ENCODE data around the gene KMT5B.

The KMT5B gene

DNA sequence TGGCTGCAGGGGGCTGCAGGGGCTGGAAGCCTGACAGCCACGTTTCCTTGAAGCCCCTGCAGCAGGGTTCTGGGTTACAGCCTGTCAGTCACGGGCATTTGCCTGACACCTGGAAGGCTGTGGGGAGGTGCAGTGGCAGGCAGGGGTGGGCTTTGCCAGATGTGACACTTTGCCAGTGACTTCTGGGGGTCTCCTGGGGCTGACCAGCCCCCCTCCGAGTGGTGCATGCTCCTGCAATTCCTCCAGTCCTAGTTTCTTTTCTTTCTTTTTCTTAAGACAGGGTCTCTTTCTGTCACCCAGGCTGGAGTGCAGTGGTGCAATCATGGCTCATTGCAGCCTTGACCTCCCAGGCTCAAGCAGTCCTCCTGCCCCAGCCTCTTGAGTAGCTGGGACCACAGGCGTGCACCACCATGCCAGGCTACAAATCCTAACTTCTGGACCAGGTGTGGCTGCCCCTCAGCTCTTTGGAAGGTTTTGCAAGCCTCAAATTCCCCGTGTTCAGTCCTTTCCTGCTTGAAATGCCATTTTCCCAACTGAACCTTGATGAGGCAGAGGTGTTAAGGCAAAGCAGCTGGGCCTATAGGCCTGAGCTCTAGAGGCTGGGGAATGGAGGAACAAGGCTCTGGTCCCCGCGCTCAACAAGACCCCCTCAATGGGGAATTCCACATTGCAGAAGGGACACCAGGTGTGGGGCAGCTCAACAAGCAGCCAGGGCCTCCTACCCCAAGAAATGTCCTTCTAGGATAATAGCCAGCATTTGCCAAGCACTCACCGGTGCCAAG, 71.7 kb downstream of the KMT5B start:
- DNase-seq (ENCODE audit: low read depth): no peak
- no peak overlapping the region for H3K4me3 ChIP-seq (ENCODE audit: low read depth, low read length)
- TF ChIP-seq, protein P1, sequence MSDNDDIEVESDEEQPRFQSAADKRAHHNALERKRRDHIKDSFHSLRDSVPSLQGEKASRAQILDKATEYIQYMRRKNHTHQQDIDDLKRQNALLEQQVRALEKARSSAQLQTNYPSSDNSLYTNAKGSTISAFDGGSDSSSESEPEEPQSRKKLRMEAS (IDR thresholded peaks at IDR 0.05; ENCODE audit: low read depth, low read length): no peak
- TF ChIP-seq, protein P2, sequence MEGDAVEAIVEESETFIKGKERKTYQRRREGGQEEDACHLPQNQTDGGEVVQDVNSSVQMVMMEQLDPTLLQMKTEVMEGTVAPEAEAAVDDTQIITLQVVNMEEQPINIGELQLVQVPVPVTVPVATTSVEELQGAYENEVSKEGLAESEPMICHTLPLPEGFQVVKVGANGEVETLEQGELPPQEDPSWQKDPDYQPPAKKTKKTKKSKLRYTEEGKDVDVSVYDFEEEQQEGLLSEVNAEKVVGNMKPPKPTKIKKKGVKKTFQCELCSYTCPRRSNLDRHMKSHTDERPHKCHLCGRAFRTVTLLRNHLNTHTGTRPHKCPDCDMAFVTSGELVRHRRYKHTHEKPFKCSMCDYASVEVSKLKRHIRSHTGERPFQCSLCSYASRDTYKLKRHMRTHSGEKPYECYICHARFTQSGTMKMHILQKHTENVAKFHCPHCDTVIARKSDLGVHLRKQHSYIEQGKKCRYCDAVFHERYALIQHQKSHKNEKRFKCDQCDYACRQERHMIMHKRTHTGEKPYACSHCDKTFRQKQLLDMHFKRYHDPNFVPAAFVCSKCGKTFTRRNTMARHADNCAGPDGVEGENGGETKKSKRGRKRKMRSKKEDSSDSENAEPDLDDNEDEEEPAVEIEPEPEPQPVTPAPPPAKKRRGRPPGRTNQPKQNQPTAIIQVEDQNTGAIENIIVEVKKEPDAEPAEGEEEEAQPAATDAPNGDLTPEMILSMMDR (IDR thresholded peaks at IDR 0.05; ENCODE audit: low read depth, low read length): no peak
- TF ChIP-seq POLR2A (IDR thresholded peaks at IDR 0.05; ENCODE audit: extremely low read depth, insufficient read length): no peak
- TF ChIP-seq MYC (IDR thresholded peaks at IDR 0.05; ENCODE audit: low read depth, low read length): no peak

DNA sequence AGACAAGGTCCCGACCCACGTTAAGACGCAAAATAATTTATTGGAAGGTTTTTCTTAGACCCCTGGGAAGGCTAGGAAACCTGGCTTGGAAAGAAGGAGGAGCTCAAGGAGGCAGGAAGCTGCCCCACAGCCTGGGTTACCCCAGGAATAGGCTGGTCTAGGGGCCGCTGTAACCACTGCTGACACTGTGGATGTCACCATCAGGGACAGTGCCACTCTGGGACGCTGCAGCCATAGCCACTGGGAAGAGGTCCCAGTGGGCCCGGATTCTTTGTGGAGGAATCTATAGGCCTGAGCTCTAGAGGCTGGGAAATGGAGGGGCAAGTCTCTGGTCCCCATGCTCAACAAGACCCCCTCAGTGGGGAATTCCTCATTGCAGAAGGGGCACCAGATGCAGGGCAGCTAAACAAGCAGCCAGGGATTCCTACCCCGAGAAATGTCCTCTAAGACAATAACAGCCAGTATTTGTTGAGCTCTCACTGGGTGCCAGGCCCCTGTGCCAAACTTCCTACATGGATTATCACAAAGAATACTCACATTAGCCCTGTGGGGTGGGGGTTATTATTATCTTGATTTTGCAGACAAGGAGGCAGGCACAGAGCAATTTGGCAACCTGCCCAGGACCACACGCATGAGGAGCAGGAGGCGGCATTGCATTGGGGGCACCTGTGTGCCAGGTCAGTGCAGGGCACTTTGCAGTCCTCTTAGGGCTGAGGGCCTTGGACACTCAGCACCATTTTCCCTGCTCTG, 72.4 kb downstream of the KMT5B start:
- H3K4me3 ChIP-seq (ENCODE audit: low read depth, low read length): no peak overlapping the region
- no peak for DNase-seq (ENCODE audit: low read depth)

DNA sequence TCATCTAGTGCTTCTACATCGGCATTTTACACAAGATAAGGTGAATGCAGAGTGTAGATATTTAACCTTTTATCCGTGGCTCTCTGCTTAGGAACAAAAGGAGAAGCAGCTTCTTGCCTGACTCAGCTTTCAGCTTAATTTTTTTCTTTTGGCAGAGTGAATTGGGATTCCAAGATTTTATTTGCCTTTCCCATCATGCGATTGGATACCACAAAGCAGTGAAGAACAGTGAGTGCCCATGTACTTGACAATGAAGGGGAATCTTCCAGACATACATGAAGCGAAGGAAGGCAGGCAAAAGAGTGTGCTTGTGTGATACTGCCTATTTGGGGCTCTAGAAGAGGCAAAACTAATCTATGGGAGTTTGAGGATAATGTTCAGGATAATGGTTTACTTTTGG, 74.9 kb downstream of the KMT5B start:
- TF ChIP-seq MYC (IDR thresholded peaks at IDR 0.05; ENCODE audit: low read depth, low read length): no peak
- TF ChIP-seq, protein P2 (IDR thresholded peaks at IDR 0.05; ENCODE audit: low read depth, low read length): no peak
- TF ChIP-seq, protein P1 (IDR thresholded peaks at IDR 0.05; ENCODE audit: low read depth, low read length): no peak
- TF ChIP-seq POLR2A (IDR thresholded peaks at IDR 0.05; ENCODE audit: extremely low read depth, insufficient read length): no peak
- no peak overlapping the region for H3K4me3 ChIP-seq (ENCODE audit: low read depth, low read length)
- DNase-seq (ENCODE audit: low read depth): no peak

More for the DNA sequence above, 72.4 kb downstream of the KMT5B start:
- TF ChIP-seq, protein P2 (IDR thresholded peaks at IDR 0.05; ENCODE audit: low read depth, low read length): no peak
- no peak for TF ChIP-seq MYC (IDR thresholded peaks at IDR 0.05; ENCODE audit: low read depth, low read length)
- no peak for TF ChIP-seq POLR2A (IDR thresholded peaks at IDR 0.05; ENCODE audit: extremely low read depth, insufficient read length)
- TF ChIP-seq, protein P1 (IDR thresholded peaks at IDR 0.05; ENCODE audit: low read depth, low read length): no peak

DNA sequence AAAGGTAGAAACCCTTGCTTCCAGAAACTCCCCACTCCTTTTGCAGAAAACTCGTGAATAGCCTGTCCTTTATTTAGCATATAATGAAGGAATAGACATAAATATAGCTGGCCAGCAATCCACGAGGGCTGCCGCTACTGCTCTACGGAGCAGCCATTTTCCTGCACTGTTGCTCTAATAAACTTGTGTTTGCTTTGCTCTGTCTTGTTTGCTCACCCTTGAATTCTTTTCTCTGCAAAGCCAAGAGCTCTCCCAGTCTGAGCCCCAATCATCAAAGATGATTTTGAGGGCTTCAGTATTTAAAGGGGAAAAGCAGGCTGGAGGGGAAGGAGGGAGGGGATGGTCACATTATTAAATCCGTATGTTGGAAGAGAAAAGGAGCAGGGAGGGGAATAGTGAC, 75.3 kb downstream of the KMT5B start:
- H3K4me3 ChIP-seq (ENCODE audit: low read depth, low read length): no peak overlapping the region
- no peak for DNase-seq (ENCODE audit: low read depth)
- TF ChIP-seq, protein P1 (IDR thresholded peaks at IDR 0.05; ENCODE audit: low read depth, low read length): no peak

DNA sequence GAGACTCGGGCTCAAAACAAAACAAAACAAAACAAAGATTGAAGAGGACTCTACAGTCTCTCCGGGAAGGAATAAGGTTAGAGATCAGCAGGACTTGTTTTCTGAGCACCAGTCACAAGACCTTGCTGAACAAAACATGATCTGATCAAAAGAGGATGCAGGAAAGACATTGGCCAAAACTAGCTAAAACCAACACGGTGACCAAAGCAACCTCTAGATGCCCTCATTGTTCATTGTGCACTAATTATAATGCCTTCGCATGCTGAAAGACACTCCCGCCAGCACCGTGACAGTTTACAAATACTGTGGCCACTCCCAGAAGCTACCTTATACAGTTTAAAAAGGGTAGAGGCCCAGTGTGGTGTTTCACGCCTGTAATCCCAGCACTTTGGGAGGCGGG, 76.2 kb downstream of the KMT5B start:
- no peak for DNase-seq (ENCODE audit: low read depth)
- no peak overlapping the region for H3K4me3 ChIP-seq (ENCODE audit: low read depth, low read length)
- no peak for TF ChIP-seq MYC (IDR thresholded peaks at IDR 0.05; ENCODE audit: low read depth, low read length)
- TF ChIP-seq, protein P2 (IDR thresholded peaks at IDR 0.05; ENCODE audit: low read depth, low read length): no peak
- TF ChIP-seq, protein P1 (IDR thresholded peaks at IDR 0.05; ENCODE audit: low read depth, low read length): no peak
- no peak for TF ChIP-seq POLR2A (IDR thresholded peaks at IDR 0.05; ENCODE audit: extremely low read depth, insufficient read length)

DNA sequence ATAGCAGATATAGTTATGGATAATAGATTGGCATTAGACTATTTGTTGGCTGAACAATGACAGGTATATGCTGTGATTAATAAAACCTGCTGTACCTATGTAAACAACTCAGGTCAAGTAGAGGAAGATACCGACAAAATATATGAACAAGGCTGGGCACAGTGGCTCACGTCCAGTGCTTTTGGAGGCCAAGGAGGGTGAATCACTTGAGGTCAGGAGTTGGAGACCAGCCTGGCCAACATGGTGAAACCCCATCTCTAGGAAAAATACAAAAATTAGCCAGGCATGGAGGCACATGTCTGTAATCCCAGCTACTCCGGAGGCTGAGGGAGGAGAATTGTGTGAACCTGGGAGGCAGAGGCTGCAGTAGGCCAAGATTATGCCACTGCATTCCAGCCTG, 77.9 kb downstream of the KMT5B start:
- DNase-seq (ENCODE audit: low read depth): no peak
- TF ChIP-seq POLR2A (IDR thresholded peaks at IDR 0.05; ENCODE audit: extremely low read depth, insufficient read length) (no peak), MYC (IDR thresholded peaks at IDR 0.05; ENCODE audit: low read depth, low read length) (no peak)
- TF ChIP-seq, protein P2 (IDR thresholded peaks at IDR 0.05; ENCODE audit: low read depth, low read length): no peak
- TF ChIP-seq, protein P1 (IDR thresholded peaks at IDR 0.05; ENCODE audit: low read depth, low read length): no peak
- no peak overlapping the region for H3K4me3 ChIP-seq (ENCODE audit: low read depth, low read length)

Measured in NB4 (cell line).